GM18505 (cell line): ENCODE results near the gene TMCC2.
A peak's percentile ranks its signal among the peaks of the same experiment; 100 is the strongest.
"Not testable (repeated sequence)": the region's sequence is repeated elsewhere in the genome, so short reads cannot be mapped to it uniquely, and the experiment has no call there.

ENCODE experiments used
- ATAC-seq: cut with Tn5 transposase; IDR thresholded peaks from one replicate; pipeline ENCODE4 v1.9.1; 2021; ENCODE audit not compliant: unreplicated experiment
- POLR2A ChIP-seq: IDR thresholded peaks from 4 replicates; pipeline ENCODE4 v1.6.1; 2011; ENCODE audit warnings: borderline replicate concordance; ENCODE audit not compliant: insufficient read depth, insufficient read length; ENCODE audit errors: extremely low read depth

Gene TMCC2

DNA sequence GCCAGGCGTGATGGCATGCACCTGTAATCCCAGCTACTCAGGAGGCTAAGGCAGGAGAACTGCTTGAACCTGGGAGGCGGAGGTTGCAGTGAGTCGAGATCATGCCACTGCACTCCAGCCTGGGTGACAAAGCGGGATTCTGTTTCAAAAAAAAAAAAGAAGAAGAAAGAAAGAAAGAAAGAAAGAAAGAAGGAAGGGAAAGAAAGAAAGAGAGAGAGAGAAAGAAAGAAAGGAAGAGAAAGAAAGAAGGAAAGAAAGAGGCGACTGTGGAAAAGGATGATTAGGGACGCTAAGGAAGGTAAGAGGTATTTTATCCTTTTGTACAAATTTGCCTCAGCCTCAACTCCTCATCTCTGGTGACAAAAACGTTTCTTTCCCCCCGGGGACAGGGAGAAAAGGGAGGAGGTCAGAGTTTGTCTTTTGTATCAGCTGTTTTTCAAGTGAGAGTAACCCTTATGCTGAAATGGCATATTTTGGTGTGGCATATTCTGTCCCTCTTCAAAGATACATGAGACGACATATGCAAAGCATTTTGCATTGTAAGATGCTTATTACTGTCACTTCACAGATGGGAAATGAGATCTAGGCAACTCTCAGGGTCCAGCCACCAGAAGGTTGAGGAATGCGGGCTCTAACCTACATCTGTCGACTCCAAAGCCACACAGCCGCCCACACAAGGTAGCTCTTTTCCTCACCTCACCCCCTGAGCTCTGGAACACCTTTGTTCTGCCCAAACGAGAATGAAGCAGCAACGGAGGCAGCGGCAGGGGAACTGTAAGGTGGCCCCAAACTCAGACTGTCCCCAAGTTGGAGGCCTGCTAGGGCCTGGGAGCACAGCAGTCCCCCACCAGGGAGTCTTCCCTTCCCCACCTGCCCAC is 55.8 kb downstream of the TMCC2 start:
- no peak for ATAC-seq
- no peak for TF ChIP-seq POLR2A

DNA sequence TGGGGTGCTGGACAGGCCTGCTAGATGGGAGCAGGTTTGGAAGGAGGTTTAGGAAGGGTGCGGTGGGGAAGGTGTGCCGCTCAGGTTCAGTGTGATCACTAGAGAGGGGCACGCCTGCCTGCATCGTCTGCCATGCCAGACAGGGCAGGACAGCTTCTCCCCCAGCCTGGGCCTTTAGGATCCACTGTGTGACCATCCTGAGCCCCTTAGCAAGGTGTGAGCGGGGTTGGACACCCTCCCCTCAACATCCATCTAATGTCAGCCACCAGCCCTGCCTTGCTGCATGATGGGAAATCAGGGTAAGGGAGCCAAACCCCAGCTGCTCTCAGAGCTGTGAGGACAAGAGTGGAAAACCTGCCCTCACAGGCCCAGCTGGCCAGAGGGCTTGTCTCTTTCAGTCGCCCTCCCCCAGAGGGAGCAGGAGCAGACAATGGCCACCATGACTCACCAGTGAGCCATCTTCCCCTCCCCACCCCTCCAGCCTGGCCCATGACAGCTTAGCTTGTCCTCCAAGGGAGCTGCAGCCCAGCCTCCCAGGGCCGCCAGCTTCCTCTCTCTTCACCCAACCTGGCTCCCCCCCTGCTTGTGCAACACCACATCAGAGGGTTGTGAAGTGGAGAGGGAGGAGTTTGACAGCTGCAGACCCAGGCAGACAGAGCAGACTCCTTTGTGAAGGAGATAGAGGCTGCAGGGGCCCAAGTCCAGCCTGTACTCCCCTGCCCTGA is 56.8 kb downstream of the TMCC2 start:
- TF ChIP-seq POLR2A, result peak; percentile 53
- ATAC-seq, result no peak

DNA sequence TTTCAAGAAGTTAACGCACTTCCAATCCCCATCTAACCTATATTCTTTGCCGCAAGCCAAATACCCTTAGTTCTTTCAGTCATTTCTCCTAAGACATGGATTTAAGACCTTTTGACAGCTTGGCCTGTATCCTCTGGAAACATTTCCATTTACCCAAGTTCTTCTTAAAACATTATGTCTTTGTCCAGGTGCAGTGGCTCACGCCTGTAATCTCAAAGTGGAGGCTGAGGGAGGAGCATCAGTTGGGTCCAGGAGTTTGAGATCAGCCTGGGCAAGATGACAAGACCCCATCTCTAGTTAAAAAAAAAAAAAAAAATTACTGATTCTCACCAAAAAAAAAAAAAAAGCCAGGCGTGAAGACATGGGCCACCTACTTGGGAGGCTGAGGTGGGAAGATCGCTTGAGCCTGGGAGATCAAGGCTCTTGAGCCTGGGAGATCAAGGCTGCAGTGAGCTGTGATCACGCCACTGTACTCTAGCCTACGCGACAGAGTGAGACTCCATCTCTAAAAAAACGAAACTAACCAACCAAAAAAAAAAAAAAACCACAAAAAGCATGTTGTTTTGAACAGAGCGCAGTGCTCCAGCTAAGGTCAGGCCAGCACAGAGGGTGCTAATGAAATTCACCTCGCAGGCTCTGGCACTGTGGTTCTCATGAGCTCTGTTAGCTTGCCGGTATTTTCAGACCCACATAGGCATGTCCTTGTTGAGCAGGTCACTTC is 57.8 kb downstream of the TMCC2 start:
- no peak for ATAC-seq
- peak; percentile 48 for TF ChIP-seq POLR2A

DNA sequence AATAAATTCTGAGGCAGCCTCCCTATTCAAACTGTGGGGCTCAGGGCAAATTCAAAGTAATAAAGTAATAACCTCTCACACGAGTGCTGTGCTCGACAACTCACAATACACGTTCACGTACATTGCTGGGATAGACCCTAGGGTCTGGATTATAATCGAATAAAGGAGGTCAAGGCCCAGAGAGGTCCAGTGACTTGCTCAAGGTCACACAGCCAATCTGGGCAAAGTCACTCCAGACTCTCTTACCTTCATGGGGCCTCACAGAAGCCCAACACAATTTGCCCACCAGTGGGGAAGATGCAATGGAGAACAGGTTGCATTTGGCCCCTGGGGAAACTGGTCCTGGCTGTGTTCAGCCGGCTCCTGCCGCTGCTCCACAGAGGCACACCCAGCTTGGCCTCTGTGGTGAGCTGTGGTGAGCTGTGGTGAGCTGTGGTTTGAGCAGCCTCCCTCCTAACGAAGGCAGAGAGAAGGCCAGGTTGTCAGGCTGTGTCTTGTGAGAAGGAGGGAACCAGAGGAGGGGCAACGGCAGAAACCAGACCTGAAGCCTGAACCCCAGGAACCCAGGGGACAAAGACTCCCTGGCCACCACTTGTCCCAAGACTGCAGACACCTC is 58.7 kb downstream of the TMCC2 start:
- ATAC-seq, result peak; percentile 25
- peak; percentile 35 for TF ChIP-seq POLR2A

- no peak for TF ChIP-seq POLR2A
- no peak for ATAC-seq
These were observed 59.3 kb downstream of the TMCC2 start for GRCh38 chr1:205287076-205287475.

DNA sequence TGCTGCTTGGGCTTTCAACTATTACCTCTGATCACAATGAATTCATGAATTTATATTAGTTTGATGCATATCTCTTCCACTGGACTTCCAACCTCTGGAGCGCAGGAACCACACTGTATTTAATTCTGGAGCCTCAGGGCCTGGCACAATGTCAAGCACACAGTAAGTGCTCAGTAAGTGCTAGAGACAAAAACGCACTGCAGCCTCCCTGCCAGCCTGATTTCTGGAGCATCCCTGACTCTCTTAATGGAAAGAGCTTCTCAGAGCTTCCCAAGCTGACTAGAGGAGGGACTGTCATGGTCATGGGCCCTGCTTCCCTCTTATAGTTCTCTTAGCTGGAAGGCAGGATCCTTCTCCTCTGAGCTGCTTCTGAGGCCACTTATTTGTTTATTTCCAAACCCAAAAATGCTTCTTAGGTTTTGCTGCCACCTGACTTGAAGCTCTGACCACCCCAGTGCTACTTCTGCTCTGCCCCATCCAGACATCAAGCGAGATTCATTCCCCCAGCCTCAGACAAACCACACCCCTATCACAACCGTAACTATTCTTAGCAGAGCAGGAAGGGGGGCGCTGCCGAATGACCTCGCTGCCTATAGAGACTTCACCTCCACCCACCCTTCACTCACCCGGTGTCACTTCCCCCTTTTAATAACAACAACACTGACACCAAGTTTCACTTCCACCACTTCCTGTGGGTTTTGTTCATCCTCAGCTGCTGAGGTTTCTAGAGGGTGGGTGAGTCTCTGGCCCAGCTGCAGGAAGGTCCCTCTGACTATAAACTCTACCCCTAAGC is 60.2 kb downstream of the TMCC2 start:
- ATAC-seq, result peak; percentile 76
- peak; percentile 47 for TF ChIP-seq POLR2A

- no peak for TF ChIP-seq POLR2A
- ATAC-seq, result no peak
These were observed 63.9 kb downstream of the TMCC2 start for GRCh38 chr1:205291596-205291995.

- TF ChIP-seq POLR2A, result no peak
- ATAC-seq, result no peak
These were observed 65.8 kb downstream of the TMCC2 start for GRCh38 chr1:205293350-205294074.

- no peak for TF ChIP-seq POLR2A
- no peak for ATAC-seq
These were observed 66.6 kb downstream of the TMCC2 start for GRCh38 chr1:205294175-205294917.

DNA sequence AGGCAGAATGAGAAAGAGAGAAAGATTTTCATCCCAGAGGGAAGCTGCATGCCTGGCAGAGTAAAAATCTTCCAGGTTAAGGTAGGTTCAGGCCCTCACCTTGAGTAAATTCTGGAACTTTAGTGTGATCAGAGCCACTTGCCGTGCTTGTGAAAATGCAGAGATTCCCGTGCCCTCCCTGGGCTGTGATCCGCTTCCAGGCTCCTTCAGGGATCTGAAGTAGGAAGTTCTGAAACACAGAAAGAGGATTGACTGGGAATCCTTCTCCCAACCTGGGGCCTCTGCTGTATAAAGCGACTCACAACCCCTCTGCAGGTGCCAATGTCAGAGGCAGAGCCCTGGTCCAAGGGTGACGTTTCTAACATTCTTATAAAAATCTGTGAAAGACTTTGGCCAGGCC is 67.2 kb downstream of the TMCC2 start:
- no peak for ATAC-seq

DNA sequence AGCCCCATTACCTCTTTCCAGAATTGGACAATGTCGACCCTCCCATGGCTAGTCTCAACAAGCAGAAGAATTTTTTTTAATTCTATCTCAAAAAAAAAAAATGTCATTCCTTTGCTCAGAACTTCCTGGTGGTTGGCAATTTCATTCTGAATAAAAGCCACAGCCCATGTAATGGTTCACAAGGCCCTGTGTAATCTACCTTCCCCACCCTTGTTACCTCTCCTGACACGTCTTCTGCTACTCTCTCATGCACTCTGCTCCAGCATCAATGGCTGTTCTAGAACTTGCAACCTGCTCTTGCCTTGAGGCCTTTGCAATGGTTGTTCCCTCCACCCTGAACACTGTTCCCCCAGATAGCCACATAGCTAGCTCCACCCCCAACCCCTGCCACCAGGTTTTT is 68.4 kb downstream of the TMCC2 start:
- ATAC-seq, result no peak
- no peak for TF ChIP-seq POLR2A

More for the DNA sequence above, 67.2 kb downstream of the TMCC2 start:
- TF ChIP-seq POLR2A, result no peak

- not testable (repeated sequence) for ATAC-seq
These were observed 69.9 kb downstream of the TMCC2 start for GRCh38 chr1:205297546-205298177.
